Raji (cell line): ENCODE measurements around the gene CACNG8.

Experiments used
- POLR2A ChIP-seq: IDR thresholded peaks from 2 replicates; pipeline ENCODE4 v1.6.1; 2011; ENCODE audit warnings: low read depth, low read length, control low read depth; ENCODE audit not compliant: insufficient read depth

Gene CACNG8

GRCh38 chr19:53982001-53982451 lies 19.3 kb downstream of the CACNG8 start:
- TF ChIP-seq POLR2A = no peak

GRCh38 chr19:53982611-53983010 lies 19.9 kb downstream of the CACNG8 start:
- TF ChIP-seq POLR2A = no peak

- no peak for TF ChIP-seq POLR2A
These were observed 20.9 kb downstream of the CACNG8 start for GRCh38 chr19:53983457-53984289.

- no peak for TF ChIP-seq POLR2A
These were observed 23.1 kb downstream of the CACNG8 start for GRCh38 chr19:53985863-53986262.

GRCh38 chr19:53988981-53989380 lies 26.2 kb downstream of the CACNG8 start:
- no peak for TF ChIP-seq POLR2A

GRCh38 chr19:53989600-53990533 lies 27.1 kb downstream of the CACNG8 start:
- TF ChIP-seq POLR2A = no peak

GRCh38 chr19:53991224-53992113 lies 28.7 kb downstream of the CACNG8 start, which contains the start of gene CACNG6:
TSS of gene CACNG6 (plus strand) at chr19:53991637. CDS start at chr19:53992878, 1,241 bp downstream.
- TF ChIP-seq POLR2A = no peak

GRCh38 chr19:53992211-53992610 lies 29.5 kb downstream of the CACNG8 start:
- no peak for TF ChIP-seq POLR2A

- no peak for TF ChIP-seq POLR2A
These were observed 30.1 kb downstream of the CACNG8 start for GRCh38 chr19:53992815-53993214.

- TF ChIP-seq POLR2A = no peak
These were observed 30.7 kb downstream of the CACNG8 start for GRCh38 chr19:53993448-53993847.

GRCh38 chr19:53994811-53995210 lies 32.1 kb downstream of the CACNG8 start:
- TF ChIP-seq POLR2A = no peak

- no peak for TF ChIP-seq POLR2A
These were observed 35.5 kb downstream of the CACNG8 start for GRCh38 chr19:53998223-53998622.

GRCh38 chr19:53999694-54000093 lies 37.0 kb downstream of the CACNG8 start:
- no peak for TF ChIP-seq POLR2A

GRCh38 chr19:54001496-54001895 lies 38.8 kb downstream of the CACNG8 start:
- no peak for TF ChIP-seq POLR2A
